Hepatocyte (in vitro differentiated cells): ENCODE measurements around the gene NDUFA11. TPM values are rescaled to one million over a fixed set of nuclear protein-coding genes. Genes with fewer than 3 reads are reported as not detected.

Experiments used
- DNase-seq: peaks from one replicate; pipeline ENCODE4 v3.0.0-alpha.2; 2016; ENCODE audit warnings: low spot score
- H2AFZ ChIP-seq: fragments of 200-600 bp; sonication (generic); 2 replicates; pipeline ENCODE4 v1.6.0; 2016; ENCODE audit warnings: antibody characterized with exemption, mild to moderate bottlenecking
- H3K27ac ChIP-seq: fragments of 200-600 bp; sonication (generic); 2 replicates; pipeline ENCODE4 v1.5.1; 2016; ENCODE audit warnings: mild to moderate bottlenecking
- H3K27me3 ChIP-seq: fragments of 200-600 bp; sonication (generic); 2 replicates; pipeline ENCODE4 v1.6.1; 2016
- H3K36me3 ChIP-seq: fragments of 200-600 bp; sonication (generic); replicated peaks from 2 replicates; pipeline ENCODE4 v1.5.1; 2016; ENCODE audit warnings: low read depth; ENCODE audit not compliant: insufficient read depth
- H3K4me1 ChIP-seq: fragments of 200-600 bp; sonication (generic); 2 replicates; pipeline ENCODE4 v1.5.1; 2016; ENCODE audit warnings: mild to moderate bottlenecking, moderate library complexity; ENCODE audit not compliant: insufficient read depth
- H3K4me2 ChIP-seq: fragments of 200-600 bp; sonication (generic); 2 replicates; pipeline ENCODE4 v1.6.0; 2016
- H3K4me3 ChIP-seq: fragments of 200-600 bp; sonication (generic); 2 replicates; pipeline ENCODE4 v1.5.1; 2016; ENCODE audit warnings: mild to moderate bottlenecking
- H3K79me2 ChIP-seq: fragments of 200-600 bp; sonication (generic); 2 replicates; pipeline ENCODE4 v1.6.0; 2017; ENCODE audit warnings: mild to moderate bottlenecking
- H3K9me2 ChIP-seq: fragments of 200-600 bp; sonication (generic); replicated peaks from 2 replicates; pipeline ENCODE4 v1.6.0; 2017; ENCODE audit warnings: mild to moderate bottlenecking; ENCODE audit not compliant: insufficient read depth
- H3K9me3 ChIP-seq: fragments of 200-600 bp; sonication (generic); 2 replicates; pipeline ENCODE4 v1.5.1; 2016; ENCODE audit warnings: low read depth, mild to moderate bottlenecking
- H4K20me1 ChIP-seq: fragments of 200-600 bp; sonication (generic); 2 replicates; pipeline ENCODE4 v1.6.0; 2016; ENCODE audit warnings: mild to moderate bottlenecking; ENCODE audit not compliant: insufficient read depth, poor library complexity, severe bottlenecking
- CTCF ChIP-seq: fragments of 200-600 bp; sonication (generic); IDR thresholded peaks from 2 replicates; pipeline ENCODE4 v1.5.1; 2016; ENCODE audit warnings: antibody characterized with exemption, mild to moderate bottlenecking; ENCODE audit not compliant: poor library complexity
- EZH2 ChIP-seq: fragments of 200-600 bp; sonication (generic); IDR thresholded peaks from 2 replicates; pipeline ENCODE4 v1.6.1; 2016; ENCODE audit warnings: antibody characterized with exemption, mild to moderate bottlenecking, borderline replicate concordance
- EZH2phosphoT487 ChIP-seq: fragments of 200-600 bp; sonication (generic); IDR thresholded peaks from one replicate; pipeline ENCODE4 v1.6.1; 2018; ENCODE audit warnings: antibody characterized with exemption, mild to moderate bottlenecking, low read depth, moderate library complexity; ENCODE audit not compliant: unreplicated experiment, severe bottlenecking
- WGBS: methylation state at CpG from one replicate; pipeline ENCODE4 v1.1.6; 2016; ENCODE audit warnings: low lambda C conversion rate; ENCODE audit errors: missing lambda C conversion rate; 5-methylcytosine and 5-hydroxymethylcytosine counted together
- polyA plus RNA-seq: library from polyadenylated mRNA; unstranded; fragments of >200 nt; fragmentation: Nextera tagmentation; extraction: Ambion mirVana; gene quantifications from 2 replicates; pipeline ENCODE4 v1.2.1, GENCODE V29; 2016
- total RNA-seq: library from RNA; depleted of rRNA; stranded (reverse); fragments of >200 nt; gene quantifications from 2 replicates; pipeline ENCODE4 v1.2.3, GENCODE V29; 2014

NDUFA11 gene
- total and polyA plus RNA-seq, 2 experiments from 2014 or later, result 158 to 441 TPM

DNA sequence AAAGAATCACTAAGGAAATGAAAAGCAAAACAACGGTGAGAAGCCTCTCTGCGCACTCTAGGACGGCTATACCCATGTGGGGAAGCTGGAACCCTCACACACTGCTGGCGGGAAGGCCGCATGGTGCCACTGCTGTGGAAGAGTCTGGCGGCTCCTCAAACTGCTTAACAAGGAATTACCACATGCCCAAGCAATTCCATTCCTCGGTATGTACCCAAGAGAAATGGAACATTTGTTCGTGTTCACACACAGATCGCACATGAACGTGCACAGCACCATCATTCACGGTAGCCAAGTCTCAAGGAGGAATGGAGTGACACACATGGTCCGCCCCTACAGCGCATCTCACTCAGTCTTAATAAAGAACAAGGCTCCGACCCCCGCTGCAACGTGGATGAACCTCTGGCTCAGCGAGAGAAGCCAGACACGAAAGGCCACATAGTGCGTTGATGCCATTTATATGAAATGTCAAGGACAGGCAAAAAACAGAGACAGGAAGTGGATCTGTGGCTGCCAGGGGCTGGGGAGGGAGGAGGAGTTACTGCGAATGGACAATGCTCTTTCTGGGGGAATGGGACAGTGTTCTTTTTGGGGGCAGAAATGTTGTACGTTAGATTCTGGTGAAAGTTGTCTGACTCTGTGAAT, 18.0 kb upstream of the NDUFA11 start:
- Histone ChIP-seq H3K79me2 (no peaks in the 10 kb centered on the region), H3K27ac (no peak overlapping the region), H2AFZ (no peak overlapping the region), H3K27me3 (no peaks in the 10 kb centered on the region), H3K4me2 (no peak overlapping the region), H3K9me3 (no peaks in the 10 kb centered on the region), H4K20me1 (no peaks in the 10 kb centered on the region), H3K4me1 (peaks cover 10% of the 10 kb centered on the region), H3K36me3 (no peaks in the 10 kb centered on the region), H3K9me2 (no peaks in the 10 kb centered on the region), H3K4me3 (no peak overlapping the region)
- DNase-seq, result no peak
- WGBS, result 94% methylated on average over 21 of the region's 21 CpGs
- TF ChIP-seq CTCF (no peak), EZH2 (no peak), EZH2phosphoT487 (no peak)

GRCh38 chr19:5918463-5919079, 15.0 kb upstream of the NDUFA11 start:
- Histone ChIP-seq H3K36me3 (no peaks in the 10 kb centered on the region), H3K4me1 (peaks cover 30% of the 10 kb centered on the region), H3K79me2 (no peaks in the 10 kb centered on the region), H4K20me1 (no peaks in the 10 kb centered on the region), H2AFZ (no peak overlapping the region), H3K27me3 (no peaks in the 10 kb centered on the region), H3K4me3 (no peak overlapping the region), H3K9me3 (no peaks in the 10 kb centered on the region), H3K9me2 (no peaks in the 10 kb centered on the region), H3K4me2 (no peak overlapping the region), H3K27ac (no peak overlapping the region)
- TF ChIP-seq EZH2 (no peak), CTCF (no peak), EZH2phosphoT487 (no peak)
- WGBS, result 97% methylated on average over 20 of the region's 20 CpGs
- no peak for DNase-seq

- no peak for DNase-seq
- no peak overlapping the region for H3K27ac ChIP-seq
- H3K4me3 ChIP-seq, result no peak overlapping the region
- 99% methylated on average over 23 of the region's 36 CpGs for WGBS
- peaks cover 30% of the 10 kb centered on the region for H3K4me1 ChIP-seq
- H3K9me2 ChIP-seq, result no peaks in the 10 kb centered on the region
- no peak overlapping the region for H3K4me2 ChIP-seq
- no peaks in the 10 kb centered on the region for H3K27me3 ChIP-seq
- no peaks in the 10 kb centered on the region for H3K79me2 ChIP-seq
- TF ChIP-seq EZH2phosphoT487 (no peak), EZH2 (no peak), CTCF (no peak)
- H3K36me3 ChIP-seq, result no peaks in the 10 kb centered on the region
- no peaks in the 10 kb centered on the region for H4K20me1 ChIP-seq
- no peak overlapping the region for H2AFZ ChIP-seq
- H3K9me3 ChIP-seq, result no peaks in the 10 kb centered on the region
Measured at GRCh38 chr19:5917431-5918107, 14.0 kb upstream of the NDUFA11 start.
